NCI-H345 treated with DMSO at 0.1 percent for 48 hours (cell line): Measurements from ENCODE around the gene CST9.
"Not testable (repeated sequence)": the region's sequence is repeated elsewhere in the genome, so short reads cannot be mapped to it uniquely, and the experiment has no call there.

Experiments
- DNase-seq: peaks from one replicate; lab custom pipeline; 2025; ENCODE audit not compliant: unreplicated experiment; lab: John Stamatoyannopoulos, UW

The CST9 gene

DNA sequence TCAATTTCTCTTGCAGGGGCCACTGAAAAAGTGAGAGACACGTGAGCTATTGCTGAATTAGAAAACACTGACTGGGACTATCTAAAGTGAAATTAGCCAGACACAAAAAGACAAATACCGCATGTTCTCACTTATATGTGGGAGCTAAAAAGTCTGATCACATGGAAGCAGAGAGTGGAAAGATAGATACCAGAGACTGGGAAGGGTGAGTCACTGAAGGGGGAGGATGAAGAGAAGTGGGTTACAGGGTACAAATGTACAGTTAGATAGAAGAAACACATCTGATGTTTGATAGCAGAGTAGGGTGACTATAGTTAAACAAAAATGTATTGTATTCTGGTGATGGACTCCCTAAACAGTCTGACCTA lies 18.6 kb upstream of the CST9 start:
- DNase-seq: no peak

DNA sequence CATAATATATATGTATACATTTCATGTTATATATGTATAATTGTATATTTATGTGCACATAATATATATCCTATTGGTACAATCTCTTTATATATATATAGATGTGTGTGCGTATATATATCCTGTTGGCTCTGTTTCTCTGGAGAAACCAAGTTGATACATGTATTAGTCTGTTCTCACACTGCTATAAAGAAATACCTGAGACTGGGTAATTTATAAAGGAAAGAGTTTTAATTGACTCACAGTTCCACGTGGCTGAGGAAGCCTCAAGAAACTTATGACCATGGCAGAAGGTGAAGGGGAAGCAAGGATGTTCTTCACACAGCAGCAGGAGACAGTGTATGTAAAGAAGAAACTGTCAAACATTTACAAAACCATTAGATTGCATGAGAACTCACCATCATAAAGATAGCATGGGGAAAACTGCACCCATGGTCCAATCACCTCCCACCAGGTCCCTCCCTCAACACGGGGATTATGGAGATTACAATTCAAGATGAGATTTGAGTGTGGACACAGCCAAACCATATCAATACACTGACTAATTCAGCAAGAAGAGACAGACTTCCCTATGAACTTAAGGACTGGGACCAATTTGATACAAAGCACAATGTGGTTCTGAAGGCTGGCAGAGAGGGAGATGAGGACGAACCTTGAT lies 18.1 kb upstream of the CST9 start:
- no peak for DNase-seq

DNA sequence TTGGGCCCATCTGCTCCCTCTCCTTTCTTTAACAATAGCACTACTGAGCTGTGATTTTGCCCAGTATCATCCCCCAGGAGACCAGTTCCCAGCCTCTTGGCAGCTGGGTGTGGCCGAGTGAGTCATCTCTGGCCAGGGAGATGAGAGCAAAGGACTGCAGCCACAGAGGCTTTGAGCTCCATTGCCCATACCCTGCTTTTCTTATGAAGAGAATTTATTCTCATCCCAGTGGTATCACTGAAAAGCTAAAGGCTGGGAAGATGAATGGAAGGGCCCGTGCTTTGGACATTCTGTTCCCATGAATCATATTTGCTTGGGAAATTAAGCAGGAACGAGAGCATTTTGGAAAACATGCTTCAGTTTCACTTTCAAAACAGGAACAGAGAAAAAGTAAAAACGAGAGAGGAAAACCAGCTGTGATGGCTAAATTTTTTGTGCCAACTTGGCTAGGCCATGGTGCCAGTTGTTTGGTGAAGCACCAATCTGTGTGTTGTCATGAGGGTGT lies 17.2 kb upstream of the CST9 start:
- DNase-seq: no peak

DNA sequence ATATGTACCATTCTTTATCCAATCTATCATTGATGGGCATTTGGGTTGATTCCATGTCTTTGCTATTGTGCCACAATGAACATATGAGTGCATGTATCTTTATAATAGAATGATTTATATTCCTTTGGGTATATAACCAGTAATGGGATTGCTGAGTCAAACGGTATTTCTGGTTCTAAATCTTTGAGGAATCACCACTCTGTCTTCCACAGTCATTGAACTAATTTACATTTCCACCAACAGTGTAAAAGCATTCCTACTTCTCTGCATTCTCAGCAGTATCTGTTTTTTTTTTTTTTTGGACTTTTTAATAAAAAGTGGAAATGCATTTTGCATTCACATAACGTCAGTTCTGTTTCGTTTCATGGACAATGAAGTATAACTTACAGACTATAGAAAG lies 16.7 kb upstream of the CST9 start:
- DNase-seq: not testable (repeated sequence)

DNA sequence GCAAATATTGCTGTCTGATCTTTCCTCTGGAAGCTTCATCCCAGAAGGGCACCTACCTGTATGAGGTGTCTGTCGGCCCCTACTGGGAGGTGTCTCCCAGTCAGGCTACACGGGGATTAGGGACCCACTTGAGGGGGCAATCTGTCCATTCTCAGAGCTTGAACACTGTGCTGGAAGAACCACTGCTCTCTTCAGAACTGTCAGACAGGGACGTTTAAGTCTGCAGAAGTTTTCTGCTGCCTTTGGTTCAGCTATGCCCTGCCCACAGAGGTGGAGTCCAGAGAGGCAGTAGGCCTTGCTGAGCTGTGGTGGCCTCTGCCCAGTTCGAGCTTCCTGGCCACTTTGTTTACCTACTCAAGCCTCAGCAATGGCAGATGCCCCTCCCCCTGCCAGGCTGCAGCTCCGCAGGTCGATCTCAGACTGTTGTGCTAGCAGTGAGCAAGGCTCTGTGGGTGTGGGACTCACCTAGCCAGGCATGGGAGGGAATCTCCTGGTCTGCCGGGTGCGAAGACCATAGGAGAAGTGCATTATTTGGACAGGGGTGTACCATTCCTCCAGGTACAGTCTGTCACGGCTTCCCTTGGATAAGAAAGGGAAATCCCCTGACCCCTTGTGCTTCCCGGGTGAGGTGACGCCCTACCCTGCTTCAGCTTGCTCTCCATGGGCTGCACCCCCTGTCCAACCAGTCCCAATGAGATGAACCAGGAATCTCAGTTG lies 15.1 kb upstream of the CST9 start:
- DNase-seq: not testable (repeated sequence)

DNA sequence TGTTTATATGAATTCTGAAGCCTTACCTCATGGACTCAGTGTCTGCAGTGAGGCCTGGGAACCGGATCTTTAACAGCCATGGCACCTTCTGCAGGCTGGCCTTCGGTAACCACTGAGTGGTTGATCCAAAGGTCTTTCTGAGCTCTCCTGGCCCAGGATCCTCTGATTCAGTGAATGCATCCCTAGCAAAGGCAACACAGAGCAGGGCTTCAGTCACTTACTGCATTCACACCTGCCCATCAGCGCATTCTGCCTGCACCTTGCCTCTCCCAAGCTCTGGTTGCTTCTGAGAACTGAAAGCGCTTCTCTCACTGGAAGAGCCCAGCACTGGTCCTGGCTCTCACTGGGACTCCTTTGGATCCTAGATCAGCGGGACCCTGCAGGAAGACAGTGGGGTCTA lies 8.4 kb upstream of the CST9 start:
- no peak for DNase-seq

DNA sequence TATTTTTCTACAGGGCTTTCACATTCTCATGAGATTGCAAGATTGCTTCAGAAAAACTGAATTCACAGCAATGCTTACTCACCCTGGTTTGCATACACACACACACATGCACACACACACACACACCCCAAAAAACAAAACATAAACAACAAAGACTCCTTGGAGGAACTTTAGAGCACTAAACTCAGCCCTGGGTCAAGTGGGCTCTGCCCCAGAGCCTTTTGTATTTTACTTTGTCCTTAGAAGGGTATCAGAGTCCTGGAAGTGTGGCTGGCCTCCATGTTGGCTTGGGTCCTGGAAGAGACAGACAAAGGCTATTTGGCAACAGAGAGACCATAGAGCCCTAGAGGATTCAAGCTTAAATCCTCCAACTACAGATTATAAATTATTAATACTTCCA lies 8.0 kb upstream of the CST9 start:
- DNase-seq: no peak

DNA sequence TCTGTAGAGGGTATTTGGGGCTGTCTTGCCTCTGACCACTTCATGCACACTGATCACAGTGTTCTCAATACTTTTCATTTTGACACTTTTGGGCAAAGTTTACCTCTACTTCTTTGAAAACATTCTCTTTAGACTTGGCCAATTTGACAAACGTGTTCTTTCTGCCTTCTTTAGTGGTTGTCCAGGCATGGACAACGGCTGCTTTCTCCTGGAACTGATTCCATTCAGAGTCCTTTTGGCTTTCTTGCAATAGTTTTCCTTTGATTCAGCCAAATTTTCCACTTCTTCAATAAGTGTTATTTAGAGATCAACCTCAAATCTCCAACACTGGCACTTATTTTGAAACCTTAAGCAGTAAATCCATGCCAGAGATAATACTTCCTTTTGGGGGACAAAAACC lies 6.7 kb upstream of the CST9 start:
- DNase-seq: no peak

DNA sequence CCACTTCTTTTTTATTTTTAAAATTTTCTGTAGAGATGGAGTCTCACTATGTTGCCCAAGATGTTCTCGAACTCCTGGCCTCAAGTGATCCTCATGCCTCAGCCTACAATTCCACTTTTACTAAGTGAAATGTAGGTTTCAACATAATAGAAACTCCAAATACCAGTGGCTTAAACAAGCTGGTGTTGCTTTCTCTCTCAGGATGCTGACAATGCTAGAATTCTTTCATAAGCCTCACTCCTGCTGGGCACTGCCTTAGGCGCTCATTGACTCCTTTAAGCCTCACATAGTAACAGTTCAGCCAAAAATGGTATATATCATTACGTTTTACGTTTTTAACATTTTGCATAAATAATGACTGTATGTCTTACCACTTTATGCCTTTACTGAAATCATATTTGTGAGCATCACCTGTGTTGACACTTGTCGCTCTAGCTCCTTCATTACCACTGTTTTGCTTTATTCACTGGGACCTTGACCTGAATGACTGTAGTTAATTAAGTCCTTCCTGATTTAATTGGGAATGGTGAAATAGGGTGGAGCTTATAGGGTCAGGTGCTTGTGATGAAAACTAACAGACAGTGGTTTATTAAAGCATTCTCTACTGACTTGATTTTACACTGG lies 3.9 kb upstream of the CST9 start:
- DNase-seq: no peak

DNA sequence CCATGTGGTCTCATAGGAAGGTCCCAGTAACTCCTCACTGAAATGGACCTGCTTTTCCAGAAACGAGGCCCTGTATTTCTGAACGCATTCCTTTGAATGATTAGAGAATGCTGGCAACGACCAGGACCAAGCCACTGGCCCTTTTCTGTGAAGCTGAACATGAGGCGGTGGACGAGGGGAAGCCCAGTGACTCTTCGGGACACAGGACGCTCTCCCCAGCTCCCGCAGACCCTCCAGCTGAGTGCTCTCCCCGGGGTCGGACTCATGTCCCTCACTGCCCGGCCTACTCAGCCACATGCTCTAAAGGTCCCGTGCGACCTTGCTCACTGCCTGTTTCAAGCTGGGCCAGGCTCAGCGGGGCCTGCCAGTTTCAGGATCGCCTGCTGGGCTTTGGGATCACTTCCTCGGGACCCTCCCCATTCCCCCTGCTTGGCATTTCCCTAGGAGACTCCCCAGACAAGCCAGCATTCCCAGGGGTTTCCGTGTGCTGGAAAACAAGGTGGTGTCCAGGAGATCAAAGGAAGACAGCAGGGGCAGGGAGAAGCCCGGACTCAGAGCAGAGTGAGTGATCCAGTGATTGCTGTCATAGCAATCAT lies 2.6 kb upstream of the CST9 start:
- DNase-seq: no peak

DNA sequence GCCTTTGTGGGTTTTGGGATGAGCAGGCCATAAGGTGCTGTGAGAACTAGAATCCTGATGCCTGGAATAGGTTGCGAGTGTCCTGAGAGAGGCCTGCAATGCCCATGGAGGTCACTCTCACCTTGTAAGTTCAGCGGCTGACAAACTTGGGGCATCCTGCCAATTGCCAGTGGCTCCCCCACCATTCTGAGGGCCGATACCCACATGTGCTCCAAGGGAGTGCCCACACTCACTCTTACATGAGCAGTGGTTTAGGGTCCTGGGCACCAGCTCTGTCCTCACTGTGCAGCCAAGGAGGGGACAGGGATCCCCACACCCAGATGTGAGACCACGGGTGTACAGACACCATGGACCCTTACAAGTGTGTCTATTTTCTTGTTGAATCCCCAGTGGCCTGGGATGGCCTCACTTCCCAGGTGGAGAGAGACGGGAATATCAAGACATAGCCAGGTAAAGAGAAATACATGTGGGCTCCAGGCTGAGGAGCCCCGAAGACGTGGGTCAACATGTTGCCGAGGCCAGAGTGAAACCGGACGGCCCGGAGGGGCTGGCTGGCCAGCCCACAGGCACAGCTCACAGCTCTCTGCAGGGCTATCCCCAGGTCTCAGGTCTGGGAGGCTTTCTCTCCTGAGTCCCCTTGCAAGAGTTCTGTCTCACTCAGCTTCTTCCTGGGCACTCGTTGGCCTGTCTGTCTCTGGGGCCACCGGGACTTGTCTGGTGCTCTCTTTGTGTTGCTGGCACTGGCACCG lies 2.0 kb upstream of the CST9 start:
- no peak for DNase-seq

DNA sequence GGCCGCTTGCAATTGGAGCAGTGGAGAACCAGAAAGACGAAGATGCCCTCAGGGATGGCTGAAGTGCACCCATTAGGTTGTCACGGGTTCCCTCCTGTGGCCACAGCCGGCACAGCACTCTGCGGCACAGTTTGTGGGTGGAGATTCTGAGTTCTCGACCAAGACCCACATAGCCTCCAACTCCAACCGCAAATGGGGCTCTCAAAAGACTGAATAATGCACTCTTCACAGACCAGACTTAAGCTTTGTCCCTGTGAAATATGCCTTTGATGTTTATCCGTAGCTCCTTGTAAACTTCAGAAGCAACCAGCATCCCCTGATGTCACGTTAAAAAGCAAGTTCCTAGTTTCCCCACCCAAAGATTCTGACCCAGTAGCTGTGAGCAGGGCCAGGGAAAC lies 934 bp upstream of the CST9 start:
- peak; percentile 41 for DNase-seq

DNA sequence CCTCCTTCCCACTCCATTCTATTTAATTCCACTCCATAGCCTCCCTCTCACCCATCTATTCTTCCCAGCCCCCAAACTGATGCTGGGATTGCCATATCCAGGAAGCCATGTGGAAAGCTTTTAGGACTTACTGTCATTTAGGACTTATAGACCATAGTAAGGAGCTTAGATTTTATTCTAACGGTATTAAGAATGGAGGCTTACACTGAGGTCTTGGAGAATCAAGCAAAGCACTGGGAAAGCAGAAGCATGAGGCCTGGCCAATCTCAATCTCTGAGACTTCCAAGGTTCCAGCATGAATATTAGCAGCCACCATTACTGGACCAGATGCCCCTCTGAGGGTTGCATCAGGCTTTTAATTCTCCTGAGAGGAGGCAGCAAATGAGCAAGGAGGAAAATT lies 1.4 kb downstream of the CST9 start:
- DNase-seq: no peak

DNA sequence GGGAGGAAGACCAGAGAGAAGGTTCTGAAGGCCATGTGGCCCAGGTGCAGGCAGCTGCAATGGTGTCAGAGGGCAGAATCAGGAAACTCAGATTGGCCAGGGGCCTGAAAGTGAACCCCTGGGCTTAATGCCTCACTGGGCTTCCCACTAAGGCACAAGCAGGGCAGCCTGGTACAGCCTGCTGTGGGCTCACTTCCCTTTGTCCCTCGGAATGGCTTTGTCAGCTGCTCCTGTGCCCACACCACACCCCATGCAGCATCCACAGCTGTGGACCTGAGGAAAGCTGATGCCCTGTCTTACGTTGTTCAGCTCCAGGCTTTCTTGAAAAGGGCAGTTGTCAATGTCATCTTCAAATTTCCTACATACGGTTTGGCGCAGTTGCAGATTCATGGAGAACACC lies 2.4 kb downstream of the CST9 start:
- no peak for DNase-seq

DNA sequence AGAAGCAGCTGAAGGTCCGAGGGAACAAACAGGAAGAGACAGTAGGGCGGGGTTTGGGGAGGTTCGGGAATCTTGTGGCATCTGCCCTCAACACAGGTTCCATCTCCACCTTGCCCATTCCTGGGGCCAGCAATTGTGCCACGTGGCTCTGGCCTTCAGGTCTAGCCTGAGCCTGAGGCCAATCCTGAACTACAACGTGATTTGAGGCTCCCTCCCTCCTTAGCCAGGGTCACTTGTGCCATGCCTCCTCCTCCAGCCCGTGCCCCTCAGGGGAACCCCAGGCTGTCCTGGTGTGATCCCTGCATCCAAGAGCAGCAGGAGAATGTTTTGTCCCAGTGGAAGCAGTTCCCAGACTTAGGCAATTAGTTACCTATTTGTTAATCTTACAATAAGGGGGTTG lies 3.0 kb downstream of the CST9 start:
- no peak for DNase-seq

DNA sequence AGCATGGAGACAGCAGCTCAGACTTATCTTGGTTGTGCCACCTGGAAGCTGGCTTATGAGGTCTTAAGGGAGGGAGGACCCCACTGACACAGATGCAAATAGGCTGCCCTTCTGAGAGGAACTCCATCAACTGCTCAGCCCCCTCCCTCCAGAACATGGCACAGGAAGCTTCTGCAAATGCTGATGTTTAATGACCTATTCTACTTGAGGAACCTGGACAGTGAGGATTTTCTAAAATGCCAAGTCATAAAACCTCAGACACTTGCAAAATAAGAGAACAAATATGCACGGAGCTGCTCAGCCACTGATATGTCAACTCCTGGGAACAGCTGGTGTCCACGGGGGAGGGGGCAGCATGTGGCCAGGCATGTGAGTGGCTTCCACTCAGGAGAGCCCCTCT lies 3.5 kb downstream of the CST9 start:
- DNase-seq: no peak

DNA sequence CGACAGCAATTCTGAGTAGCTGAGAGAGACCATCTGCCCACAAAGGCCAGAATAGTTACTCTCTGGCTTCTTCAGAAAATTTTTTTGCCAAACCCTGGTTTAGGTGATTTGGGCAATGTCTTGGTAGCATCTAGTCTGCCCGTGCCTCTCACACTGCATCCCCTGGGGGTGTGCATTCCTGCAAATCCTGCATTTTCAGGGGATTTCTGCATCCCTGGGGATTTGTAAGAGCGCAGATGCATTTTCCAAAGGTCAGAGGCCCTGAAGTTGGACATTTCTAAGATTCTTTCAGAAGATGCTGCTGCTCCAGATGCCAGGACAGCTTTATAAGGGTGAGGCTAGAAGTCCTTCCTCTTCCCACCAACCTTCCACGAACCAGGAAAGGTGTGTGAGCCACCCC lies 4.0 kb downstream of the CST9 start:
- no peak for DNase-seq

DNA sequence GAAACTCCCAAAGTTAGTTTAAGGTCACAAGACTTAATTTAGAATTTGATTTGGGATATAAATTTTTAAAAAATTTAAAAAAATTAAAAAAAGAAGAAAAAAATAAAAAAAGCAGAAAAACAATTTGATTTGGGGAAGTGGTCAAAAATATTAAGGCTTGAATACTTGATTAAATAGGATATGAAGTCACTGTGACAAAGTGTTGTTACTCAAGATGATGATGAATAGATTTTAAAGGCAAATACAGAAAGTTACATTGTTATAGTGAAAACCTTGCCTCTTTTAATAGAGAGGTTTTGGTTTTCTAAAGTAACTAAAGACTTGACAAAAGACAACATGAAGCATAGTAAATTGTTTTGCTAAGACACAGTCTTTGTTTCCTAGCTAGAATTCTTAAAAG lies 7.2 kb downstream of the CST9 start:
- DNase-seq: no peak

DNA sequence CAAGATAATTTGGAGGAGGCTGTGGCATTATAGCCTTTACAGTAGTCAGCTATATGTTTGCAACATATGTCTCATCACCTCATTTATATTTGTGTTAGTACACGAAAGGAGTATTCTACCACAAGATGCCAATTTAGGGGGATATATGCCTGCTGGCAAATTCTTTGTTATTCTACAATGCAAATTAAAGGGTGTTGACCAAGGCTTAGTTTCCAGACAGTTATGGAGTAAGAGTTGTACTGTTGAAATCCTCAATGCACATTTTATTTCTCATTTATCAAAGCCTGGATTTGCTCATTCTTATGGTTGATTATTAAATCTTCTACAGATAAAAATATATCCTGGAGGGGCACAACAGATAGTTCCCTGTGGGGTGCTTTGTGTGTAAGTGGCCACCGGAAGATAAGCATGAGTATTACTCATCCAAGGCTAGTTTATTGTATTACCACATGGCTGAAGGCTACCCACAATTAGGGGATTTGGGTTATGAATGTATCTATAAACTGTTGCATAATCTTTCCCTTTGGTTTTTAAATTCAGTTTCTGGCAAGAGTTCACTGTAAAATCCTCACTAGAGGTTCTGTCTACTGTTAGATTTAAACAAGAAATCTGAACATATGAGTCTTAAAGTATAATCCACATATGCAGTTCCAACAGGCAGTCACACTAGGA lies 9.0 kb downstream of the CST9 start:
- no peak for DNase-seq

DNA sequence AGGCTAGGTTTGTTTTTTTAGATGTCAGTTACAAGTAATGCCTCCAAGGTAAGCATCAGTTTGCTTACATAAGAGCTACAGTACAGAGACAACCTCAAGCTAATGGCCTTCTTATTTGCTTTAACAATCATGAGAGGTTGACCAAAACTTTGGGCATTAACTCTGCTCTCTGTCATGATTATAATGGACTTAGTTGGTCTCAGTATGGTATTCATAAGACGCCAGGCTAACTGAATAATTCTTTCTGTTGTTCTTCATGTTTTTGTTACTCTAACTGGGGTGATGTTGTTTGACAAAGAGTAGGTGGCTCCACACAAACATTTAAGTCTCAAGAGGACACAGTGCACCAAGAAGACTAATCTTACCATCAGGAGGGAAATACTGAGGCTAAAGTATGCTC lies 9.8 kb downstream of the CST9 start:
- DNase-seq: no peak
